GM18505 (cell line): ENCODE measurements around the gene TKT.

Experiments used
- ATAC-seq: cut with Tn5 transposase; IDR thresholded peaks from one replicate; pipeline ENCODE4 v1.9.1; 2021; ENCODE audit not compliant: unreplicated experiment
- POLR2A ChIP-seq: IDR thresholded peaks from 4 replicates; pipeline ENCODE4 v1.6.1; 2011; ENCODE audit warnings: borderline replicate concordance; ENCODE audit not compliant: insufficient read depth, insufficient read length; ENCODE audit errors: extremely low read depth

TKT gene

GRCh38 chr3:53189276-53189675, 66.5 kb downstream of the TKT start:
- TF ChIP-seq POLR2A, result no peak
- ATAC-seq, result no peak

- TF ChIP-seq POLR2A, result no peak
- ATAC-seq, result no peak
Measured at GRCh38 chr3:53188720-53189119, 67.1 kb downstream of the TKT start.

GRCh38 chr3:53188136-53188685, 67.6 kb downstream of the TKT start:
- TF ChIP-seq POLR2A, result no peak
- no peak for ATAC-seq

- no peak for ATAC-seq
- no peak for TF ChIP-seq POLR2A
Measured at GRCh38 chr3:53187430-53187829, 68.4 kb downstream of the TKT start.

- no peak for ATAC-seq
- TF ChIP-seq POLR2A, result no peak
Measured at GRCh38 chr3:53186726-53187125, 69.1 kb downstream of the TKT start.

GRCh38 chr3:53185761-53186465, 69.9 kb downstream of the TKT start:
- no peak for ATAC-seq
- TF ChIP-seq POLR2A, result no peak

- ATAC-seq, result no peak
- no peak for TF ChIP-seq POLR2A
Measured at GRCh38 chr3:53184701-53185100, 71.1 kb downstream of the TKT start.

- TF ChIP-seq POLR2A, result no peak
Measured at GRCh38 chr3:53183514-53183913, 72.3 kb downstream of the TKT start.

GRCh38 chr3:53182764-53183355, 73.0 kb downstream of the TKT start:
- no peak for ATAC-seq

More at GRCh38 chr3:53183514-53183913, 72.3 kb downstream of the TKT start:
- no peak for ATAC-seq

GRCh38 chr3:53181528-53181927, 74.3 kb downstream of the TKT start:
- TF ChIP-seq POLR2A, result peak; percentile 15
- no peak for ATAC-seq

More at GRCh38 chr3:53182764-53183355, 73.0 kb downstream of the TKT start:
- no peak for TF ChIP-seq POLR2A

GRCh38 chr3:53181024-53181371, 74.8 kb downstream of the TKT start:
- ATAC-seq, result peak; percentile 9
- TF ChIP-seq POLR2A, result no peak

GRCh38 chr3:53180305-53181023, 75.4 kb downstream of the TKT start:
- TF ChIP-seq POLR2A, result peak; percentile 46
- peak; percentile 84 for ATAC-seq

- TF ChIP-seq POLR2A, result no peak
Measured at GRCh38 chr3:53179580-53179979, 76.2 kb downstream of the TKT start.

More at GRCh38 chr3:53179580-53179979, 76.2 kb downstream of the TKT start:
- ATAC-seq, result no peak
